K562 (cell line): ENCODE results near the gene ITPK1. TPM values are rescaled to one million over a fixed set of nuclear protein-coding genes. Genes with fewer than 3 reads are reported as not detected.

Source experiments
- ATAC-seq: fragments of 200-7000 bp; cut with Tn5 transposase; 3 replicates; pipeline ENCODE4 v1.9.1; 2020; ENCODE audit warnings: moderate library complexity
- BruUV-seq: library from RNA; stranded (reverse); fragments of 400-500 nt; replicated peaks from 2 replicates; lab custom pipeline; 2021; lab: Mats Ljungman, UMichigan
- CTCF ChIA-PET: fragments of 300-600 bp; formaldehyde crosslinking; extraction: SDS; loops from one replicate; lab custom pipeline; 2021; ENCODE audit warnings: low intra/inter-chr PET ratio; lab: Yijun Ruan, JAX
- POLR2A ChIA-PET: fragments of 300-600, 350-650 bp; sonication (Branson Sonifier 250); formaldehyde crosslinking; extraction: SDS; loops from one replicate; lab custom pipeline; 2021; ENCODE audit warnings: antibody characterized with exemption, inconsistent platforms; lab: Yijun Ruan, JAX
- DNase-seq, 4 experiments: peaks; one replicate each; pipeline versions ENCODE4 v3.0.0 to v3.0.0-alpha.2; 2011 to 2018; ENCODE audit warnings: low spot score in 3 of 4, mixed read lengths in 3 of 4; ENCODE audit errors: extremely low read depth in 1 of 4
- FAIRE-seq: peaks from 2 replicates; lab custom pipeline; 2011; peaks lifted over from hg19 to GRCh38; lab: Jason Lieb, UNC
- H2AFZ ChIP-seq: 2 replicates; pipeline ENCODE4 v1.6.0; 2011; ENCODE audit warnings: low read depth, low read length, control low read depth, inconsistent platforms
- H3K27ac ChIP-seq: fragments of 200-600 bp; 3 replicates; pipeline ENCODE4 v1.8.0; 2011; ENCODE audit warnings: low read depth, mild to moderate bottlenecking, control low read depth, inconsistent platforms, low read length, moderate library complexity, mixed read lengths; ENCODE audit errors: extremely low read depth
- H3K27me3 ChIP-seq, 2 experiments: fragments of 300-600 bp in 1 of 2; 2 replicates in 1 of 2; 3 replicates in 1 of 2; pipeline versions ENCODE4 v1.6.0 to v1.8.0; 2011; ENCODE audit warnings: inconsistent platforms in 2 of 2, low read length in 2 of 2, mild to moderate bottlenecking in 1 of 2, mixed read lengths in 1 of 2, moderate library complexity in 1 of 2; ENCODE audit not compliant: control insufficient read depth in 2 of 2, insufficient read depth in 2 of 2
- H3K36me3 ChIP-seq: fragments of 300-600 bp; 3 replicates; pipeline ENCODE4 v1.8.0; 2011; ENCODE audit warnings: mild to moderate bottlenecking, low read length, inconsistent platforms; ENCODE audit not compliant: control insufficient read depth, insufficient read depth
- H3K4me1 ChIP-seq, 2 experiments: fragments of 200-600 bp in 1 of 2; replicated peaks in 1 of 2; 2 replicates in 1 of 2; 3 replicates in 1 of 2; pipeline versions ENCODE4 v1.5.1 to v1.8.0; 2011; ENCODE audit warnings: inconsistent platforms in 2 of 2, low read length in 2 of 2, mild to moderate bottlenecking in 1 of 2, mixed read lengths in 1 of 2, moderate library complexity in 1 of 2; ENCODE audit not compliant: control insufficient read depth in 2 of 2, insufficient read depth in 2 of 2
- H3K4me2 ChIP-seq: 2 replicates; pipeline ENCODE4 v1.6.1; 2011; ENCODE audit warnings: low read length, control low read depth, inconsistent platforms, mixed read lengths; ENCODE audit not compliant: insufficient read depth
- H3K4me3 ChIP-seq: fragments of 200-600 bp; sonication (generic), shearing (Covaris generic); 2 replicates; pipeline ENCODE4 v1.5.1; 2016; ENCODE audit warnings: control low read depth, inconsistent platforms
- H3K79me2 ChIP-seq: fragments of 200-600 bp; 3 replicates; pipeline ENCODE4 v1.8.0; 2011; ENCODE audit warnings: low read length, inconsistent platforms; ENCODE audit not compliant: control insufficient read depth, insufficient read depth
- H3K9ac ChIP-seq, 2 experiments: 2 replicates each; pipeline versions ENCODE4 v1.6.0 to v1.6.1; 2011; ENCODE audit warnings: low read depth in 2 of 2, low read length in 2 of 2, control low read depth in 1 of 2, inconsistent platforms in 1 of 2, mild to moderate bottlenecking in 1 of 2, mixed read lengths in 1 of 2; ENCODE audit not compliant: insufficient read depth in 1 of 2
- H3K9me1 ChIP-seq: one replicate; pipeline ENCODE4 v1.6.0; 2011; ENCODE audit warnings: inconsistent platforms, mild to moderate bottlenecking, low read length, moderate library complexity; ENCODE audit not compliant: control insufficient read depth, insufficient read depth
- H3K9me3 ChIP-seq: replicated peaks from 2 replicates; pipeline ENCODE4 v1.5.1; 2011; ENCODE audit warnings: low read depth, low read length, inconsistent platforms; ENCODE audit not compliant: control insufficient read depth, insufficient read depth
- H4K20me1 ChIP-seq: replicated peaks from 2 replicates; pipeline ENCODE4 v1.6.1; 2011; ENCODE audit warnings: low read length, inconsistent platforms, mixed read lengths; ENCODE audit not compliant: control insufficient read depth, insufficient read depth
- CEBPG ChIP-seq, 3 experiments: fragments of 200-800 bp in 1 of 3; sonication (Bioruptor generic) in 1 of 3; sonication (generic) in 1 of 3; formaldehyde crosslinking in 1 of 3; IDR thresholded peaks in 2 of 3; conservative IDR thresholded peaks in 1 of 3; 2 replicates each; pipeline versions ENCODE4 v1.6.1 to v1.8.0; 2016 to 2022; ENCODE audit warnings: missing compliant biosample characterization in 2 of 3, missing genetic modification characterization in 2 of 3, mild to moderate bottlenecking in 1 of 3, missing genetic modification reagents in 1 of 3
- GTF2F1 ChIP-seq: IDR thresholded peaks from 2 replicates; pipeline ENCODE4 v1.6.1; 2011; ENCODE audit warnings: low read depth, low read length, improper control_type of control experiment
- HMGN3 ChIP-seq: IDR thresholded peaks from 2 replicates; pipeline ENCODE4 v1.6.1; 2011; ENCODE audit warnings: borderline replicate concordance, low read depth, mild to moderate bottlenecking, mixed read lengths, low read length; ENCODE audit not compliant: insufficient read length; ENCODE audit errors: extremely low read depth
- KLF1 ChIP-seq: fragments of 450-650 bp; IDR thresholded peaks from 2 replicates; pipeline ENCODE4 v1.6.1; 2016; ENCODE audit warnings: missing genetic modification characterization, missing compliant biosample characterization
- SIN3A ChIP-seq, 2 experiments: fragments of 150-350 bp in 1 of 2; IDR thresholded peaks; 2 replicates each; pipeline ENCODE4 v1.6.1; 2011 to 2016; ENCODE audit warnings: borderline replicate concordance in 2 of 2, low read depth in 2 of 2, low read length in 2 of 2, mild to moderate bottlenecking in 2 of 2, moderate library complexity in 2 of 2; ENCODE audit not compliant: control insufficient read depth in 1 of 2
- SMAD1 ChIP-seq: fragments of 150-350 bp; IDR thresholded peaks from 2 replicates; pipeline ENCODE4 v1.6.1; 2014; ENCODE audit warnings: low read length, low read depth; ENCODE audit not compliant: partially characterized antibody
- YY1 ChIP-seq, 3 experiments: IDR thresholded peaks; 2 replicates each; pipeline ENCODE4 v1.6.1; 2011; ENCODE audit warnings: low read length in 2 of 3, mild to moderate bottlenecking in 2 of 3, moderate library complexity in 2 of 3, borderline replicate concordance in 1 of 3, control low read depth in 1 of 3, low read depth in 1 of 3; ENCODE audit not compliant: insufficient read depth in 3 of 3, insufficient replicate concordance in 2 of 3, control insufficient read depth in 1 of 3, insufficient read length in 1 of 3; ENCODE audit errors: extremely low read depth in 1 of 3
- ZBTB33 ChIP-seq: sonication (generic); formaldehyde crosslinking; IDR thresholded peaks from 2 replicates; pipeline ENCODE4 v1.8.1; 2023; ENCODE audit warnings: mild to moderate bottlenecking, missing genetic modification reagents
- ZEB2 ChIP-seq: fragments of 450-650 bp; IDR thresholded peaks from 2 replicates; pipeline ENCODE4 v1.6.1; 2016
- ZNF217 ChIP-seq: sonication (generic); formaldehyde crosslinking; IDR thresholded peaks from 2 replicates; pipeline ENCODE4 v1.8.0; 2022; ENCODE audit warnings: mild to moderate bottlenecking, missing genetic modification reagents
- whole genome bisulfite sequencing: fragments of 100-300 bp; shearing (Covaris generic); methylation state at CpG from one replicate; pipeline ENCODE4 v1.1.6; 2016; ENCODE audit warnings: low coverage, mixed read lengths; ENCODE audit not compliant: insufficient coverage; ENCODE audit errors: missing lambda C conversion rate; 5-methylcytosine and 5-hydroxymethylcytosine counted together
- in situ Hi-C: fragments of 300-500 bp; cut with MboI; formaldehyde crosslinking; loops from 4 replicates; pipeline ENCODE4 v1.15.0; 2018; ENCODE audit warnings: inconsistent platforms, mixed read lengths
- intact Hi-C: fragments of 100-400 bp; cut with micrococcal nuclease; formaldehyde crosslinking; loops from 2 replicates; pipeline ENCODE4 v1.14.2; 2022
- polyA plus RNA-seq, 8 experiments: library from polyadenylated mRNA; depleted of rRNA in 4 of 8; stranded (reverse) in 5 of 8; unstranded in 3 of 8; fragments of >200 nt; fragmentation: Nextera tagmentation in 2 of 8; fragmentation: Illumina TruSeq in 1 of 8; extraction: Ambion mirVana in 2 of 8; extraction: Trizol in 1 of 8; gene quantifications; 2 replicates each; pipeline versions ENCODE4 v1.2.1 to v1.2.3, GENCODE V29; 2011 to 2014; ENCODE audit warnings: inconsistent platforms in 1 of 8, missing spikeins in 1 of 8
- total RNA-seq, 7 experiments: library from RNA; depleted of rRNA in 6 of 7; stranded (reverse); fragments of >200 nt in 6 of 7; fragmentation: Illumina TruSeq in 2 of 7; extraction: Trizol in 2 of 7; gene quantifications; 2 replicates each; pipeline versions ENCODE4 v1.2.1 to v1.2.3, GENCODE V29; 2011 to 2021; ENCODE audit warnings: low replicate concordance in 1 of 7
- TF ChIP-seq, protein P1 (sequence below): sonication (generic); formaldehyde crosslinking; IDR thresholded peaks from 2 replicates; pipeline ENCODE4 v1.8.1; 2023; ENCODE audit warnings: mild to moderate bottlenecking, missing genetic modification reagents
- TF ChIP-seq, protein P2 (sequence below): sonication (generic); formaldehyde crosslinking; IDR thresholded peaks from 2 replicates; pipeline ENCODE4 v1.8.1; 2022; ENCODE audit warnings: missing genetic modification reagents
- TF ChIP-seq, protein P3 (sequence below): fragments of 450-650 bp; IDR thresholded peaks from 2 replicates; pipeline ENCODE4 v1.6.1; 2016; ENCODE audit warnings: low read depth, mild to moderate bottlenecking, moderate library complexity

ITPK1 gene
- total and polyA plus RNA-seq, 9 of the 15 experiments (the other 6 are each of a cell fraction or from before 2014, with no cell fraction given) = 1.2 to 39.2 (median 23.0) TPM

GRCh38 chr14:93092606-93093556 lies 22.8 kb downstream of the ITPK1 start:
- CTCF ChIA-PET = no interaction called here
- BruUV-seq = no TSS peak
- Histone ChIP-seq H3K4me2 (no peak overlapping the region), H3K9me1 (no peaks in the 10 kb centered on the region), H3K27me3 (no peaks in the 10 kb centered on the region), H3K9me3 (no peaks in the 10 kb centered on the region), H3K4me3 (no peak overlapping the region), H3K79me2 (no peaks in the 10 kb centered on the region; the same call in 2 of the 3 replicates), H2AFZ (no peak overlapping the region), H3K9ac (no peak overlapping the region), H4K20me1 (no peaks in the 10 kb centered on the region; the same call in none of the 2 replicates), H3K27ac (no peak overlapping the region), H3K36me3 (no peaks in the 10 kb centered on the region), H3K4me1 (peaks cover 0 to 22% of the 10 kb centered on the region in 2 experiments; a peak in 2 of 5 replicates)
- ATAC-seq (no peak), FAIRE-seq (no peak), DNase-seq (no peak)
- POLR2A ChIA-PET = interaction anchor here (0.6 kb wide), 1 partner anchor 105 kb away, joined by 3 read pairs; no protein-coding TSS in a partner anchor
- intact Hi-C loops (no loop called here), in situ Hi-C loops (no loop called here)
- 71% methylated on average over 17 of the region's 24 CpGs for WGBS
- TF ChIP-seq SIN3A (IDR thresholded peaks at IDR 0.05; ENCODE audit: borderline replicate concordance in 2 of 2, control insufficient read depth in 1 of 2, low read depth in 2 of 2, low read length in 2 of 2) = no peak
- TF ChIP-seq, protein P1, sequence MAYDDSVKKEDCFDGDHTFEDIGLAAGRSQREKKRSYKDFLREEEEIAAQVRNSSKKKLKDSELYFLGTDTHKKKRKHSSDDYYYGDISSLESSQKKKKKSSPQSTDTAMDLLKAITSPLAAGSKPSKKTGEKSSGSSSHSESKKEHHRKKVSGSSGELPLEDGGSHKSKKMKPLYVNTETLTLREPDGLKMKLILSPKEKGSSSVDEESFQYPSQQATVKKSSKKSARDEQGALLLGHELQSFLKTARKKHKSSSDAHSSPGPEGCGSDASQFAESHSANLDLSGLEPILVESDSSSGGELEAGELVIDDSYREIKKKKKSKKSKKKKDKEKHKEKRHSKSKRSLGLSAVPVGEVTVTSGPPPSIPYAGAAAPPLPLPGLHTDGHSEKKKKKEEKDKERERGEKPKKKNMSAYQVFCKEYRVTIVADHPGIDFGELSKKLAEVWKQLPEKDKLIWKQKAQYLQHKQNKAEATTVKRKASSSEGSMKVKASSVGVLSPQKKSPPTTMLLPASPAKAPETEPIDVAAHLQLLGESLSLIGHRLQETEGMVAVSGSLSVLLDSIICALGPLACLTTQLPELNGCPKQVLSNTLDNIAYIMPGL (CRISPR knock-in tag) = no peak
- no peak for TF ChIP-seq CEBPG (CRISPR knock-in tag; IDR thresholded peaks at IDR 0.05)
- TF ChIP-seq CEBPG (tag; conservative IDR thresholded peaks at IDR 0.05 in 1 of 2, IDR thresholded peaks at IDR 0.05 in 1 of 2) = no peak
- TF ChIP-seq KLF1 (tag) = no peak
- TF ChIP-seq, protein P2, sequence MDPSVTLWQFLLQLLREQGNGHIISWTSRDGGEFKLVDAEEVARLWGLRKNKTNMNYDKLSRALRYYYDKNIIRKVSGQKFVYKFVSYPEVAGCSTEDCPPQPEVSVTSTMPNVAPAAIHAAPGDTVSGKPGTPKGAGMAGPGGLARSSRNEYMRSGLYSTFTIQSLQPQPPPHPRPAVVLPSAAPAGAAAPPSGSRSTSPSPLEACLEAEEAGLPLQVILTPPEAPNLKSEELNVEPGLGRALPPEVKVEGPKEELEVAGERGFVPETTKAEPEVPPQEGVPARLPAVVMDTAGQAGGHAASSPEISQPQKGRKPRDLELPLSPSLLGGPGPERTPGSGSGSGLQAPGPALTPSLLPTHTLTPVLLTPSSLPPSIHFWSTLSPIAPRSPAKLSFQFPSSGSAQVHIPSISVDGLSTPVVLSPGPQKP (CRISPR knock-in tag) = no peak
- TF ChIP-seq HMGN3 = no peak
- no peak for TF ChIP-seq SMAD1
- TF ChIP-seq ZEB2 = no peak
- TF ChIP-seq GTF2F1 = no peak
- no peak for TF ChIP-seq ZBTB33
- TF ChIP-seq, protein P3, sequence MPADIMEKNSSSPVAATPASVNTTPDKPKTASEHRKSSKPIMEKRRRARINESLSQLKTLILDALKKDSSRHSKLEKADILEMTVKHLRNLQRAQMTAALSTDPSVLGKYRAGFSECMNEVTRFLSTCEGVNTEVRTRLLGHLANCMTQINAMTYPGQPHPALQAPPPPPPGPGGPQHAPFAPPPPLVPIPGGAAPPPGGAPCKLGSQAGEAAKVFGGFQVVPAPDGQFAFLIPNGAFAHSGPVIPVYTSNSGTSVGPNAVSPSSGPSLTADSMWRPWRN = no peak
- TF ChIP-seq ZNF217 (CRISPR knock-in tag) = no peak
- no peak for TF ChIP-seq YY1 (IDR thresholded peaks at IDR 0.05; ENCODE audit: borderline replicate concordance in 1 of 3, control insufficient read depth in 1 of 3, extremely low read depth in 1 of 3, insufficient read depth in 3 of 3, insufficient read length in 1 of 3, insufficient replicate concordance in 2 of 3, low read depth in 1 of 3, low read length in 2 of 3)
